H1 (cell line): ENCODE measurements around the gene TPO. TPM values are rescaled to one million over a fixed set of nuclear protein-coding genes. Genes with fewer than 3 reads are reported as not detected.

Experiments
- CTCF ChIA-PET: fragments of 300-600 bp; sonication (Branson Sonifier 250); formaldehyde crosslinking; loops from one replicate; lab custom pipeline; 2021; ENCODE audit not compliant: partially characterized antibody; lab: Charles Lee
- POLR2A ChIA-PET: fragments of 300-600 bp; sonication (Branson Sonifier 250); formaldehyde crosslinking; loops from one replicate; lab custom pipeline; 2021; ENCODE audit warnings: inconsistent platforms; ENCODE audit not compliant: partially characterized antibody; lab: Charles Lee
- DNase-seq, 2 experiments: peaks; one replicate each; pipeline versions ENCODE4 v3.0.0 to v3.0.0-alpha.2; 2010 to 2022; ENCODE audit warnings: low spot score in 2 of 2, low read depth in 1 of 2, mixed read lengths in 1 of 2
- FAIRE-seq: peaks from 2 replicates; lab custom pipeline; 2011; peaks lifted over from hg19 to GRCh38; lab: Jason Lieb, UNC
- H2AFZ ChIP-seq: 2 replicates; pipeline ENCODE4 v1.8.1; 2012; ENCODE audit warnings: low read length, inconsistent platforms
- H2AK5ac ChIP-seq: 2 replicates; pipeline ENCODE4 v1.6.1; 2013; ENCODE audit warnings: low read depth, low read length
- H2BK120ac ChIP-seq: replicated peaks from 2 replicates; pipeline ENCODE3; 2013; ENCODE audit warnings: low read depth, low read length, inconsistent platforms
- H2BK12ac ChIP-seq: 2 replicates; pipeline ENCODE4 v1.6.1; 2013; ENCODE audit warnings: low read depth, low read length
- H2BK15ac ChIP-seq: 2 replicates; pipeline ENCODE4 v1.6.1; 2013; ENCODE audit warnings: low read length
- H2BK20ac ChIP-seq: 2 replicates; pipeline ENCODE4 v1.6.1; 2013; ENCODE audit warnings: low read length
- H2BK5ac ChIP-seq: 2 replicates; pipeline ENCODE4 v1.6.1; 2013; ENCODE audit warnings: low read depth, low read length
- H3K14ac ChIP-seq: 2 replicates; pipeline ENCODE4 v1.6.1; 2013; ENCODE audit warnings: inconsistent platforms; ENCODE audit not compliant: insufficient read length
- H3K18ac ChIP-seq: 2 replicates; pipeline ENCODE4 v1.6.1; 2013; ENCODE audit warnings: low read length; ENCODE audit errors: extremely low read depth
- H3K23ac ChIP-seq: 2 replicates; pipeline ENCODE4 v1.6.1; 2013; ENCODE audit warnings: inconsistent platforms; ENCODE audit not compliant: insufficient read length
- H3K23me2 ChIP-seq: 2 replicates; pipeline ENCODE4 v1.6.1; 2013; ENCODE audit warnings: low read depth, low read length
- H3K27ac ChIP-seq: 2 replicates; pipeline ENCODE4 v1.6.1; 2011; ENCODE audit warnings: low read depth, low read length, inconsistent platforms
- H3K27me3 ChIP-seq, 4 experiments: replicated peaks in 1 of 4; 1 replicate in 1 of 4; 2 replicates in 3 of 4; pipeline versions ENCODE4 v1.6.1 to v1.8.1; 2011 to 2013; ENCODE audit warnings: low read length in 3 of 4, mild to moderate bottlenecking in 3 of 4, inconsistent platforms in 2 of 4, mixed read lengths in 2 of 4, moderate library complexity in 1 of 4; ENCODE audit not compliant: control insufficient read depth in 3 of 4, insufficient read depth in 3 of 4; ENCODE audit errors: extremely low read depth in 1 of 4
- H3K36me3 ChIP-seq, 4 experiments: 2 replicates each; pipeline versions ENCODE4 v1.6.1 to v1.8.1; 2011 to 2013; ENCODE audit warnings: mild to moderate bottlenecking in 4 of 4, low read length in 3 of 4, moderate library complexity in 2 of 4, control low read depth in 1 of 4, inconsistent platforms in 1 of 4; ENCODE audit not compliant: insufficient read depth in 4 of 4, control insufficient read depth in 2 of 4
- H3K4ac ChIP-seq: replicated peaks from 2 replicates; pipeline ENCODE3; 2013; ENCODE audit warnings: low read length, low read depth, mixed read lengths, inconsistent platforms; ENCODE audit not compliant: insufficient read length
- H3K4me1 ChIP-seq, 4 experiments: replicated peaks in 1 of 4; 1 replicate in 1 of 4; 2 replicates in 3 of 4; pipeline versions ENCODE4 v1.6.1 to v1.8.1; 2011 to 2013; ENCODE audit warnings: low read length in 3 of 4, inconsistent platforms in 2 of 4, mixed read lengths in 1 of 4; ENCODE audit not compliant: insufficient read depth in 4 of 4, control insufficient read depth in 3 of 4
- H3K4me2 ChIP-seq, 2 experiments: 2 replicates each; pipeline versions ENCODE4 v1.6.1 to v1.8.1; 2011 to 2013; ENCODE audit warnings: low read depth in 2 of 2, low read length in 2 of 2, control low read depth in 1 of 2, inconsistent platforms in 1 of 2, mild to moderate bottlenecking in 1 of 2; ENCODE audit not compliant: insufficient read depth in 1 of 2
- H3K4me3 ChIP-seq, 4 experiments: fragments of 200-600, 300-600 bp in 1 of 4; sonication (generic), shearing (Covaris generic), sonication (Bioruptor Twin) in 1 of 4; 2 replicates each; pipeline versions ENCODE4 v1.5.1 to v1.8.1; 2011 to 2016; ENCODE audit warnings: low read length in 4 of 4, low read depth in 3 of 4, control low read depth in 2 of 4, inconsistent platforms in 2 of 4, mild to moderate bottlenecking in 2 of 4, mixed read lengths in 1 of 4, moderate library complexity in 1 of 4; ENCODE audit not compliant: insufficient read depth in 2 of 4; ENCODE audit errors: extremely low read depth in 1 of 4
- H3K56ac ChIP-seq: replicated peaks from 2 replicates; pipeline ENCODE3; 2013; ENCODE audit warnings: low read depth, mild to moderate bottlenecking, mixed read lengths, low read length, inconsistent platforms; ENCODE audit not compliant: insufficient read length
- H3K79me1 ChIP-seq: 2 replicates; pipeline ENCODE4 v1.6.1; 2013; ENCODE audit warnings: low read depth, low read length, control low read depth
- H3K79me2 ChIP-seq, 2 experiments: 2 replicates each; pipeline versions ENCODE4 v1.6.1 to v1.8.1; 2012 to 2013; ENCODE audit warnings: low read length in 2 of 2, mild to moderate bottlenecking in 2 of 2, inconsistent platforms in 1 of 2; ENCODE audit not compliant: insufficient read depth in 2 of 2, control insufficient read depth in 1 of 2
- H3K9ac ChIP-seq, 4 experiments: replicated peaks in 1 of 4; 1 replicate in 1 of 4; 2 replicates in 3 of 4; pipeline versions ENCODE4 v1.6.1 to v1.8.1; 2011 to 2013; ENCODE audit warnings: low read depth in 3 of 4, low read length in 3 of 4, control low read depth in 2 of 4, mild to moderate bottlenecking in 2 of 4, moderate library complexity in 2 of 4, inconsistent platforms in 1 of 4; ENCODE audit errors: extremely low read depth in 1 of 4
- H3K9me3 ChIP-seq, 2 experiments: 2 replicates each; pipeline versions ENCODE4 v1.6.1 to v1.8.1; 2012 to 2013; ENCODE audit warnings: mild to moderate bottlenecking in 2 of 2, moderate library complexity in 2 of 2, control low read depth in 1 of 2, inconsistent platforms in 1 of 2, low read depth in 1 of 2, low read length in 1 of 2, mixed read lengths in 1 of 2; ENCODE audit not compliant: insufficient read depth in 2 of 2
- H4K20me1 ChIP-seq, 2 experiments: replicated peaks in 1 of 2; 2 replicates each; pipeline versions ENCODE3 to v1.8.1; 2011 to 2013; ENCODE audit warnings: inconsistent platforms in 2 of 2, low read length in 2 of 2, mild to moderate bottlenecking in 1 of 2; ENCODE audit not compliant: insufficient read depth in 2 of 2, control insufficient read depth in 1 of 2
- H4K5ac ChIP-seq: 2 replicates; pipeline ENCODE4 v1.6.1; 2013; ENCODE audit warnings: low read length, low read depth, mixed read lengths, inconsistent platforms; ENCODE audit not compliant: insufficient read length
- H4K8ac ChIP-seq: 2 replicates; pipeline ENCODE4 v1.8.0; 2013; ENCODE audit warnings: mild to moderate bottlenecking, moderate library complexity, low read length, inconsistent platforms; ENCODE audit not compliant: insufficient read depth; ENCODE audit errors: extremely low read depth
- H4K91ac ChIP-seq: replicated peaks from 2 replicates; pipeline ENCODE3; 2013; ENCODE audit warnings: low read length, mixed read lengths, inconsistent platforms; ENCODE audit not compliant: insufficient read length
- CBX5 ChIP-seq: fragments of 300-800, 300-1000 bp; sonication (generic); IDR thresholded peaks from 2 replicates; pipeline ENCODE4 v1.7.1; 2016; ENCODE audit warnings: antibody characterized with exemption, low read length, low read depth
- CHD2 ChIP-seq: IDR thresholded peaks from 2 replicates; pipeline ENCODE4 v1.6.1; 2012; ENCODE audit warnings: low read length, improper control_type of control experiment
- GABPA ChIP-seq: IDR thresholded peaks from 2 replicates; pipeline ENCODE4 v1.6.1; 2011; ENCODE audit warnings: mild to moderate bottlenecking, low read length, moderate library complexity, borderline replicate concordance; ENCODE audit not compliant: insufficient read depth
- HDAC2 ChIP-seq, 2 experiments: fragments of 300-600 bp in 1 of 2; sonication (generic) in 1 of 2; IDR thresholded peaks; 2 replicates each; pipeline ENCODE4 v1.6.1; 2011 to 2012; ENCODE audit warnings: low read depth in 2 of 2, low read length in 2 of 2, mild to moderate bottlenecking in 2 of 2, moderate library complexity in 2 of 2, borderline replicate concordance in 1 of 2, inconsistent platforms in 1 of 2
- HDAC6 ChIP-seq: IDR thresholded peaks from one replicate; pipeline ENCODE4 v1.7.1; 2012; ENCODE audit warnings: low read depth, mild to moderate bottlenecking, inconsistent platforms, low read length, moderate library complexity
- JUN ChIP-seq: IDR thresholded peaks from 2 replicates; pipeline ENCODE4 v1.6.1; 2011; ENCODE audit warnings: low read depth, mild to moderate bottlenecking, improper control_type of control experiment, low read length
- NANOG ChIP-seq: IDR thresholded peaks from 2 replicates; pipeline ENCODE4 v1.6.1; 2011; ENCODE audit warnings: low read length, low read depth, mild to moderate bottlenecking, inconsistent platforms; ENCODE audit not compliant: insufficient read depth, poor library complexity, severe bottlenecking
- PHF8 ChIP-seq: fragments of 200-600 bp; sonication (generic); conservative IDR thresholded peaks from 2 replicates; pipeline ENCODE4 v1.7.1; 2012; ENCODE audit warnings: low read depth, mild to moderate bottlenecking, inconsistent platforms, low read length, moderate library complexity
- RBBP5 ChIP-seq: IDR thresholded peaks from 2 replicates; pipeline ENCODE4 v1.7.1; 2012; ENCODE audit warnings: low read depth, mild to moderate bottlenecking, inconsistent platforms, low read length, moderate library complexity, borderline replicate concordance
- SAP30 ChIP-seq: fragments of 300-600 bp; sonication (generic); IDR thresholded peaks from 2 replicates; pipeline ENCODE4 v1.7.1; 2012; ENCODE audit warnings: low read length, moderate library complexity, mild to moderate bottlenecking, inconsistent platforms; ENCODE audit not compliant: insufficient read depth, insufficient replicate concordance
- SIX5 ChIP-seq: IDR thresholded peaks from 2 replicates; pipeline ENCODE4 v1.6.1; 2011; ENCODE audit warnings: mild to moderate bottlenecking, low read depth, low read length
- TAF1 ChIP-seq: IDR thresholded peaks from 2 replicates; pipeline ENCODE4 v1.6.1; 2011; ENCODE audit warnings: mild to moderate bottlenecking, low read depth, low read length
- TEAD4 ChIP-seq: IDR thresholded peaks from 2 replicates; pipeline ENCODE4 v1.6.1; 2012; ENCODE audit warnings: low read depth, low read length, inconsistent platforms, mixed read lengths
- WGBS, 2 experiments: shearing (Covaris generic) in 1 of 2; methylation state at CpG; one replicate each; pipeline versions ENCODE4 v1.1.6 to v1.1.7; 2013 to 2015; ENCODE audit warnings: low lambda C conversion rate in 2 of 2, mixed read lengths in 2 of 2, inconsistent platforms in 1 of 2, low coverage in 1 of 2, missing lambda C conversion rate in 1 of 2; ENCODE audit not compliant: insufficient replicate concordance in 2 of 2, insufficient coverage in 1 of 2, insufficient read length in 1 of 2; ENCODE audit errors: extremely low coverage in 1 of 2, missing lambda C conversion rate in 1 of 2; 5-methylcytosine and 5-hydroxymethylcytosine counted together
- polyA plus RNA-seq, 7 experiments: library from polyadenylated mRNA; depleted of rRNA in 3 of 7; stranded (reverse) in 5 of 7; unstranded in 2 of 7; fragments of >200 nt in 5 of 7; fragments of 200-250 nt in 2 of 7; gene quantifications; 1 replicate in 5 of 7; 2 replicates in 1 of 7; 4 replicates in 1 of 7; pipeline versions ENCODE4 v1.2.1 to v1.2.3, GENCODE V29; 2011 to 2013; ENCODE audit warnings: missing spikeins in 2 of 7, mixed read lengths in 2 of 7
- total RNA-seq: library from RNA; stranded (reverse); fragmentation: NEBNext Ultra II Directional; extraction: Animal tissue kit (Norgen Biotek cat#: 25700); gene quantifications from 2 replicates; pipeline ENCODE4 v1.2.1, GENCODE V29; 2021
- TF ChIP-seq, protein P1 (sequence below): IDR thresholded peaks from 2 replicates; pipeline ENCODE4 v1.6.1; 2012; ENCODE audit warnings: inconsistent platforms

The TPO gene
- total and polyA plus RNA-seq, 2 of the 8 experiments (the other 6 are each of a cell fraction or from before 2014, with no cell fraction given), result not detected

DNA sequence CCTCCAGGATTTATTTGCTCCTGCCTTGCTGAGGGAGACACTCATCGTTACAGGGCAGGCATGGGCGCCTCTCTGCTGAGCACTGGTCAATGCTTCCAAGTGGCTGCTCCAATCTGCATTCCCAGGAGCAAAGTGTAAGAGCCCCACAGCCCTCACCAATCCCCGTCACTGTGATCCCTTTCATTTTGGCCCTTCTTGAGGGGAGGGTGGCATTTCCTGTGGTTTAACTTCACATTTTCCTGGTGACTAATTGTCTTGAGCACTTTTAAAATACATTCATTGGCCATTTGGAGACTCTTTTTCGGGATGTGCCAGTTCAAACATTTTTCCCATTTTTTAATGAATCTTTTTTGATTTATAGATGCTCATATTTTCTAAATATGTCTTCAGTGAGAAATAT lies 33.0 kb downstream of the TPO start:
- no peak overlapping the region for H4K91ac ChIP-seq
- no peak overlapping the region for H4K8ac ChIP-seq
- no peak overlapping the region for H4K5ac ChIP-seq
- H3K18ac ChIP-seq, result no peak overlapping the region
- H2AFZ ChIP-seq, result no peak overlapping the region
- no peak overlapping the region for H2AK5ac ChIP-seq
- H2BK15ac ChIP-seq, result no peak overlapping the region
- DNase-seq, result no peak
- no peak overlapping the region for H3K4me3 ChIP-seq
- H3K23me2 ChIP-seq, result no peaks in the 10 kb centered on the region; the same call in 1 of the 2 replicates
- no peak overlapping the region for H2BK120ac ChIP-seq
- H2BK12ac ChIP-seq, result no peak overlapping the region
- no peak overlapping the region for H3K23ac ChIP-seq
- WGBS, 2 experiments, result 84% methylated on average over 4 of the region's 4 CpGs; no CpG with 5 or more reads in 1 of the 2 experiments
- no peaks in the 10 kb centered on the region for H3K27me3 ChIP-seq
- H3K79me2 ChIP-seq, result no peaks in the 10 kb centered on the region
- H3K4ac ChIP-seq, result no peak overlapping the region
- no peak for FAIRE-seq
- no peak overlapping the region for H3K4me2 ChIP-seq
- H3K4me1 ChIP-seq, result no peaks in the 10 kb centered on the region
- H3K36me3 ChIP-seq, result no peaks in the 10 kb centered on the region
- ChIA-PET CTCF (no interaction called here), POLR2A (no interaction called here)
- H3K79me1 ChIP-seq, result no peaks in the 10 kb centered on the region
- H3K9ac ChIP-seq, result no peak overlapping the region
- H3K9me3 ChIP-seq, result 0 out of 4 replicates have a peak, but pooled peaks cover 0 to 4% of the 10 kb centered on the region in 2 experiments
- no peaks in the 10 kb centered on the region for H4K20me1 ChIP-seq
- no peak overlapping the region for H3K56ac ChIP-seq
- no peak overlapping the region for H3K27ac ChIP-seq
- H2BK20ac ChIP-seq, result no peak overlapping the region
- H3K14ac ChIP-seq, result no peak overlapping the region
- H2BK5ac ChIP-seq, result no peak overlapping the region
- TF ChIP-seq TAF1 (no peak), TEAD4 (no peak), CBX5 (no peak), RBBP5 (no peak), HDAC2 (IDR thresholded peaks at IDR 0.05; ENCODE audit: borderline replicate concordance in 1 of 2, low read depth in 2 of 2, low read length in 2 of 2) (no peak), PHF8 (no peak), NANOG (no peak), CHD2 (no peak), SIX5 (no peak), GABPA (no peak), HDAC6 (no peak), SAP30 (no peak), JUN (no peak)
- TF ChIP-seq, protein P1, sequence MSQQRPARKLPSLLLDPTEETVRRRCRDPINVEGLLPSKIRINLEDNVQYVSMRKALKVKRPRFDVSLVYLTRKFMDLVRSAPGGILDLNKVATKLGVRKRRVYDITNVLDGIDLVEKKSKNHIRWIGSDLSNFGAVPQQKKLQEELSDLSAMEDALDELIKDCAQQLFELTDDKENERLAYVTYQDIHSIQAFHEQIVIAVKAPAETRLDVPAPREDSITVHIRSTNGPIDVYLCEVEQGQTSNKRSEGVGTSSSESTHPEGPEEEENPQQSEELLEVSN, result no peak
